ENCODE measurements around the gene CNIH1. TPM values are rescaled to one million over a fixed set of nuclear protein-coding genes. Genes with fewer than 3 reads are reported as not detected.

Gene CNIH1
- total and polyA plus RNA-seq, 2 of the 13 experiments (the other 11 are each of a cell fraction or from before 2014, with no cell fraction given): 166 to 421 TPM

DNA sequence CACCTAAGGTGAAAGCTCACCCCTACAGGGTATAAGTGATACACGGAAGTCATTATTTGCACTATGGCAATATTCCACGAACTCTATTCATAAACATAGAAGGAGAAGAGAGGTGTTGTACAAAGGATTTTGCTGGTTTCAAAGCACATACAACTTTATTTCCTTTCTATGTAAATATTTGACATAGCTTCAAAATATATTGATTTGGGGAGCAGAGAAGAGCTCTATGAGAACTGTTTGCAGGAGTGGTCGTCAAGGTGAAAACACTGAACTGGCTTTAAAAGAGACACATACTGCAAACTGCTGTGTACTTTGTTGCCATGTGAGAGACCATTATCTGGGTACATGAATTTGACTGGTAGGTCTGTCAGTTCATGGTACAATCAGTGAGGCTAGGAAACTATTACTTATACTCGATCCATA lies 16.7 kb downstream of the CNIH1 start (continued):
- TF ChIP-seq, protein P1, sequence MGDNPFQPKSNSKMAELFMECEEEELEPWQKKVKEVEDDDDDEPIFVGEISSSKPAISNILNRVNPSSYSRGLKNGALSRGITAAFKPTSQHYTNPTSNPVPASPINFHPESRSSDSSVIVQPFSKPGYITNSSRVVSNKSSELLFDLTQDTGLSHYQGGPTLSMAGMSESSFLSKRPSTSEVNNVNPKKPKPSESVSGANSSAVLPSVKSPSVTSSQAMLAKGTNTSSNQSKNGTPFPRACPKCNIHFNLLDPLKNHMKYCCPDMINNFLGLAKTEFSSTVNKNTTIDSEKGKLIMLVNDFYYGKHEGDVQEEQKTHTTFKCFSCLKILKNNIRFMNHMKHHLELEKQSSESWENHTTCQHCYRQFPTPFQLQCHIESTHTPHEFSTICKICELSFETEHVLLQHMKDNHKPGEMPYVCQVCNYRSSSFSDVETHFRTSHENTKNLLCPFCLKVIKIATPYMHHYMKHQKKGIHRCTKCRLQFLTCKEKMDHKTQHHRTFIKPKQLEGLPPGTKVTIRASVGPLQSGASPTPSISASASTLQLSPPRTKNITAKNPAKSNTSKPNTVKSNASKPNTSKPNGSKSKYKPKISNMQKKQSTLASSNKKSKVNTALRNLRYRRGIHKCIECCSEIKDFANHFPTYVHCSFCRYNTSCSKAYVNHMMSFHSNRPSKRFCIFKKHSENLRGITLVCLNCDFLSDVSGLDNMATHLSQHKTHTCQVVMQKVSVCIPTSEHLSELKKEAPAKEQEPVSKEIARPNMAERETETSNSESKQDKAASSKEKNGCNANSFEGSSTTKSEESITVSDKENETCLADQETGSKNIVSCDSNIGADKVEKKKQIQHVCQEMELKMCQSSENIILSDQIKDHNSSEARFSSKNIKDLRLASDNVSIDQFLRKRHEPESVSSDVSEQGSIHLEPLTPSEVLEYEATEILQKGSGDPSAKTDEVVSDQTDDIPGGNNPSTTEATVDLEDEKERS (CRISPR knock-in tag; IDR thresholded peaks at IDR 0.05): no peak
- TF ChIP-seq ZBTB8A (CRISPR knock-in tag; IDR thresholded peaks at IDR 0.05; ENCODE audit: borderline replicate concordance, low read depth) (no peak), ZNF543 (CRISPR knock-in tag; IDR thresholded peaks at IDR 0.05) (no peak), ZBTB7A (CRISPR knock-in tag; IDR thresholded peaks at IDR 0.05) (no peak), RFX5 (IDR thresholded peaks at IDR 0.05; ENCODE audit: low read depth, low read length) (peak; percentile 82; the same call in 1 of the 2 replicates), MLXIP (CRISPR knock-in tag; IDR thresholded peaks at IDR 0.05; ENCODE audit: borderline replicate concordance) (no peak), ZNF431 (CRISPR knock-in tag; IDR thresholded peaks at IDR 0.05; ENCODE audit: borderline replicate concordance, low read depth) (no peak), ZNF18 (CRISPR knock-in tag; IDR thresholded peaks at IDR 0.05; ENCODE audit: insufficient replicate concordance) (no peak), LCORL (IDR thresholded peaks at IDR 0.05) (no peak), LCORL (CRISPR knock-in tag; IDR thresholded peaks at IDR 0.05) (peak; percentile 45; the same call in 1 of the 2 replicates), TBP (CRISPR knock-in tag; IDR thresholded peaks at IDR 0.05) (no peak), NFATC3 (CRISPR knock-in tag; IDR thresholded peaks at IDR 0.05) (no peak), ZBTB21 (CRISPR knock-in tag; IDR thresholded peaks at IDR 0.05) (no peak), SRSF1 (optimal IDR thresholded peaks at IDR 0.05; ENCODE audit: low read depth, low read length) (no peak), ZNF350 (CRISPR knock-in tag; IDR thresholded peaks at IDR 0.05; ENCODE audit: borderline replicate concordance, low read depth) (no peak), MED8 (CRISPR knock-in tag; IDR thresholded peaks at IDR 0.05; ENCODE audit: insufficient replicate concordance) (no peak), ZNF17 (CRISPR knock-in tag; IDR thresholded peaks at IDR 0.05) (no peak), DRAP1 (CRISPR knock-in tag; IDR thresholded peaks at IDR 0.05) (no peak), FOXM1 (CRISPR knock-in tag; IDR thresholded peaks at IDR 0.05) (no peak), MYNN (CRISPR knock-in tag; IDR thresholded peaks at IDR 0.05; ENCODE audit: low read depth) (no peak)
- TF ChIP-seq, protein P2, sequence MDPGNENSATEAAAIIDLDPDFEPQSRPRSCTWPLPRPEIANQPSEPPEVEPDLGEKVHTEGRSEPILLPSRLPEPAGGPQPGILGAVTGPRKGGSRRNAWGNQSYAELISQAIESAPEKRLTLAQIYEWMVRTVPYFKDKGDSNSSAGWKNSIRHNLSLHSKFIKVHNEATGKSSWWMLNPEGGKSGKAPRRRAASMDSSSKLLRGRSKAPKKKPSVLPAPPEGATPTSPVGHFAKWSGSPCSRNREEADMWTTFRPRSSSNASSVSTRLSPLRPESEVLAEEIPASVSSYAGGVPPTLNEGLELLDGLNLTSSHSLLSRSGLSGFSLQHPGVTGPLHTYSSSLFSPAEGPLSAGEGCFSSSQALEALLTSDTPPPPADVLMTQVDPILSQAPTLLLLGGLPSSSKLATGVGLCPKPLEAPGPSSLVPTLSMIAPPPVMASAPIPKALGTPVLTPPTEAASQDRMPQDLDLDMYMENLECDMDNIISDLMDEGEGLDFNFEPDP (CRISPR knock-in tag; conservative IDR thresholded peaks at IDR 0.05): no peak

Data from HepG2 (cell line).